ENCODE measurements around the gene NTNG1.

The NTNG1 gene

GRCh38 chr1:107342316-107342715 is 201.5 kb downstream of the NTNG1 start:
- no peak for DNase-seq (ENCODE audit: low spot score)

GRCh38 chr1:107342768-107343167 is 201.9 kb downstream of the NTNG1 start:
- DNase-seq (ENCODE audit: low spot score), result no peak

DNA sequence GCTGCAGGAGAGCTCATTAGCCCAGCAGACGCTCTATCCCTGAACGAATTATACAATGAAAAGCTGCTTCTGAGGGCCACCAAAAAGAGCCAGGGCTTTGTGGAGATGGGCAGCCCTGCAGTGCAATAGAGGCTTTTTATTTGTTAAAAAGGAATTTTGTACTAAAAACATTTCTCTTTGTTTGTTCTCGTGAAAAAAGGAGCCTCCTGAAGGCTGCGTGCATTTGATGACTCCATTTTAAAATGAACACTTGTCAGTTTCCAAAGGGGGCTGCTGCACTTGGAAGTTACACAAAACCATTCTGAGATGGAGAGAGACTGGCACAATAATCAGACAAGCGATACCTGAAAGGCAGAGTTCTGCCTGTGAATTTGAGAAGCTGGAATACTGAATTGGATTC is 202.8 kb downstream of the NTNG1 start:
- DNase-seq (ENCODE audit: low spot score), result no peak

DNA sequence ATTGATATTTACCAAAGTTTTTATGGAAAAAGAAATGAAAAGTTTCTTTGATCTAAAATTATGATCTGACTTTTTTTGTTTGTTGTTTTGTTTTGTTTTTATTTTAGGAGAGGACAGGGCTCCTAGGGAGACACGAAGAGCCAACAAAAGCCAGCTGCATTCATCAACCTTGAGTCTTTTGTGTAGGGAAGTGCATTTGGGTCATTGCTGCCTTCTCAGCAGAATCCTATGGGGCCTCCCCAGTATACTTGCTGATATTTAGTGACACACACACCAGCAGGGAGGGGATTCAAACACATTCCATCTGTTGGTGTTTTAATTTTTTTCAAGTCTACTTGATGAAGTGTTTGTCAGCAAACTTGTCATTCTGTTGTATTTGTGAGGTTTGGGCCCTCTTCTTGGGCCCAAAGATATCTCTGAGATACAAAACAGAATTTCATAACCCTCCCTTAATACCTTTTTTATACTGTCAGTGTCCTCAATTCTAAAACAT is 203.5 kb downstream of the NTNG1 start:
- no peak for DNase-seq (ENCODE audit: low spot score)

- DNase-seq (ENCODE audit: low spot score), result no peak
Observed at GRCh38 chr1:107344836-107345235, 204.0 kb downstream of the NTNG1 start.

GRCh38 chr1:107352850-107353249 is 212.0 kb downstream of the NTNG1 start:
- no peak for DNase-seq (ENCODE audit: low spot score)

DNA sequence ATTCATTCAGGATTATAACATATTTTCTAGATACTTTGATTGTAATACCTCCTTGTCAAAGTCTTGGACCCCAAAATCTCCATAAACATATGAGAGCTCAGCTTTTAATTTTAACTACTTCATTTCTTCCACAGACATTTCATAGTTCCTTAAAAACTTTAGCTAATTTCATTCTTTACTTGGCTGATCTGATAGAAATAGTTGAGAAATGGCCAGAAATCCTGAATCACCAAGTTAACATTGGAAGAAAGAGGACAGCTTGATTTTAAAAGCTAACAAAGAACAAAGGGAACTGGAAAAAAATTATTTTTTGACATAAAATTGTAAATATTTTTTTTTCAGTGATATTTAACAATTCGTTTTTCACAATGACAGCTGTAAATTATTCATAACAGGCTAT is 216.5 kb downstream of the NTNG1 start:
- DNase-seq (ENCODE audit: low spot score), result no peak

- no peak for DNase-seq (ENCODE audit: low spot score)
Observed at GRCh38 chr1:107358619-107359327, 217.9 kb downstream of the NTNG1 start.

DNA sequence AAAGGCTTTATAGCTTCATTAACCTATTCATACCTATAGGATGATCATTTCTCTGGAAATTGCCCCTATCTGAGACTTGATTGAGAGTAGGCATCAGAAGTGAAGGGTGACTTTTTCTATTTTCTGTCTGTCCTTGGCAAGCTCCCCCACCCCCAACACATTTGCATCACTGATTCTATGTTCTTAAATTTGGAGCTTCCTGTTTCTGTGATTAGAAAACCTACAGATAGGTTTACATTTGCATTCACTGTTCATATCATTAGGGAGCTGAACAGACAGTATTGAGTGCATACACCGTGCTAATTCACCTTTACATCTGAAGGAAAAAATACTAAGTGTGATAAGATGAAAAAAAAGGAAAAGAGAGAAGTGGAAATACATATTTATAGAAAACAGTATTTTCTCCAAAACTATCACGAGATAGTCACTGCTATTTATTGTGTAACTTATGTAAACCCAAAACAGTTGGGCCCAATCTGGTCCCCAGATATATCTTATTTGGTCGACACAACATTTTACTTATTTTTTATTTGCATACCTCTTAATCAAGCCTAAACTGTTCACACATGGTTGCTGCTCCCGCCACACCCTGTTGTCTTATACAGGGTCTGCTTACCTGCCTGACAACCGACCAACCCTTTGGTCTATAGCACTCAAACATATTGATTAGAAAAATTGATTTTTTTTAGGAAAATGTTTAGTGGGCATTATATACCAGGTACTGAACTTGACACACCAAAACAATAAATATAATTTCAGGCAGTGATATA is 218.8 kb downstream of the NTNG1 start:
- DNase-seq (ENCODE audit: low spot score), result no peak

DNA sequence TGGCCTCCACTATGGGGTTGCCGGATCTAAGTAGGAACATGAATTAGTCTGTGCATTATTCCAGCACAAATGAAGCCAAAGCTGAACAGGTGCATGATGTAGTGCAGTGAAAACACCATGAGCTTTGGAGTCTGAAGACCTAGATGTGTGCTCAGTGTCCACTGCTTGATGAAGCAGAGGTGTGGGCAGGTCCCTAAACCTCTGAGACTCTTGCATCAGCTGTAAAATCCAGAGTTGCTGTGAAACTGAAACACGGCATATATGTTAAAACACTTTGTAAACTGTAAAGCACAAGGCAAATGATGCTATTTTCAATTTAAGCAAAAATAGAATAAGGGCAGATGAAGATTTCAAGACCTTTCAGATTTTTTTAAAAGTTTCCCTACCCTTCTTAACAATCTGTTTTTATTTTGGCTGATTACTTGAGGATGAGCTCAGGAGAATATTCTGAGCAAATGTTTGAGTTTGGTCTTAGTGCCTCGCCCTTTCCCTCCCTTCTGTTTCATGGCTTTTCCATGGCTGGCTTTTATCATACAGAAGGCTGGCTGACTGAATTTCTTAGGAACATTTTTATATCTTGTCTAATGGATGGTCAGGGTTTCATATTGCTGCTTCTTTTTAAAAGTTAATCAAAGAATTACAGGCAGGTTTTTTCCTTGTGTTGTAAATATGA is 221.8 kb downstream of the NTNG1 start:
- no peak for DNase-seq (ENCODE audit: low spot score)

GRCh38 chr1:107363154-107363553 is 222.3 kb downstream of the NTNG1 start:
- DNase-seq (ENCODE audit: low spot score), result no peak

- no peak for DNase-seq (ENCODE audit: low spot score)
Observed at GRCh38 chr1:107365527-107366240, 224.8 kb downstream of the NTNG1 start.

- DNase-seq (ENCODE audit: low spot score), result no peak
Observed at GRCh38 chr1:107378426-107378825, 237.6 kb downstream of the NTNG1 start.

- DNase-seq (ENCODE audit: low spot score), result no peak
Observed at GRCh38 chr1:107378866-107379265, 238.0 kb downstream of the NTNG1 start.

DNA sequence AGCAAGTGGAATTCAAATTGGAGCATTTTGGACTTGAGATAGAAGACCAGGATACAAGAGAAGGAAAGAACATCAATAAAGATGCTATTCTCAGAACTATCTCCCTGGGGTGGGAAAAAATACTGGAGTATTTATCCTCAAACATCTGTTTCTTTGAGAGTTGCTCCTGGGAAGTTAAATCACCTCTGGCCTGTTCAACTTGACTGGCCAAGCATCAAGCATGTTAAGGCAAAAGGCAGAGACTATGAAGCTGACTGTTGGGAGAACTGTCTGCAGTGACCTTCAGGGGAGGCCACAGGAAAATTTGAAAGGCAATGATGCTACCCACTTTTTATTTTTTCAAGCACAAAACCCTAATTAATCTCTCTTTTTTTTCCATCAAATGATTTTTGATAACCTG is 239.0 kb downstream of the NTNG1 start:
- no peak for DNase-seq (ENCODE audit: low spot score)

- no peak for DNase-seq (ENCODE audit: low spot score)
Observed at GRCh38 chr1:107389410-107390396, 248.9 kb downstream of the NTNG1 start.

- DNase-seq (ENCODE audit: low spot score), result no peak
Observed at GRCh38 chr1:107394301-107394700, 253.5 kb downstream of the NTNG1 start.

GRCh38 chr1:107401704-107402103 is 260.9 kb downstream of the NTNG1 start:
- DNase-seq (ENCODE audit: low spot score), result no peak

- no peak for DNase-seq (ENCODE audit: low spot score)
Observed at GRCh38 chr1:107404756-107405155, 263.9 kb downstream of the NTNG1 start.

GRCh38 chr1:107405236-107405635 is 264.4 kb downstream of the NTNG1 start:
- DNase-seq (ENCODE audit: low spot score), result no peak

GRCh38 chr1:107407011-107407410 is 266.2 kb downstream of the NTNG1 start:
- no peak for DNase-seq (ENCODE audit: low spot score)
